HCT116 (cell line): Measurements from ENCODE around the gene LRRC1. TPM values are rescaled to one million over a fixed set of nuclear protein-coding genes. Genes with fewer than 3 reads are reported as not detected.

Source experiments
- ATAC-seq: fragments of 200-7000 bp; cut with Tn5 transposase; 2 replicates; pipeline ENCODE4 v1.9.1; 2020; ENCODE audit warnings: mild to moderate bottlenecking, moderate library complexity
- BruUV-seq: library from RNA; stranded (reverse); fragments of 400-500 nt; replicated peaks from 2 replicates; lab custom pipeline; 2021; lab: Mats Ljungman, UMichigan
- CTCF ChIA-PET: fragments of 300-600 bp; sonication (Branson Sonifier 250); formaldehyde crosslinking; loops from one replicate; lab custom pipeline; 2021; ENCODE audit warnings: antibody characterized with exemption; lab: Charles Lee
- POLR2A ChIA-PET: fragments of 300-600, 350-600 bp; sonication (Branson Sonifier 250); formaldehyde crosslinking; loops from one replicate; lab custom pipeline; 2021; ENCODE audit warnings: antibody characterized with exemption; lab: Charles Lee
- RAD21 ChIA-PET, 2 experiments: fragments of 300-600 bp; sonication (Branson Sonifier 250); formaldehyde crosslinking; loops; one replicate each; lab custom pipeline; 2023; ENCODE audit warnings: low total read pairs in 2 of 2; ENCODE audit not compliant: uncharacterized antibody in 2 of 2, unreplicated experiment in 2 of 2, low non-redundant PET in 1 of 2; lab: Charles Lee
- DNase-seq: peaks from one replicate; pipeline ENCODE4 v3.0.0-alpha.2; 2010; ENCODE audit warnings: low read depth, low spot score
- H2AFZ ChIP-seq: fragments of 200-600 bp; shearing (Covaris generic), sonication (generic); 2 replicates; pipeline ENCODE4 v1.6.1; 2017; ENCODE audit warnings: low read depth, mixed run types, mixed read lengths, antibody characterized with exemption, low read length; ENCODE audit not compliant: poor library complexity, severe bottlenecking
- H3K27ac ChIP-seq: 2 replicates; pipeline ENCODE4 v1.5.1; 2012; ENCODE audit warnings: low read depth, low read length
- H3K27me3 ChIP-seq: fragments of 200-600 bp; sonication (generic); 2 replicates; pipeline ENCODE4 v1.6.1; 2016; ENCODE audit warnings: mixed run types, low read length, mixed read lengths; ENCODE audit not compliant: insufficient read depth
- H3K36me3 ChIP-seq, 2 experiments: fragments of 200-500 bp in 1 of 2; fragments of 200-600 bp in 1 of 2; sonication (Bioruptor generic) in 1 of 2; sonication (generic) in 1 of 2; 2 replicates each; pipeline versions ENCODE4 v1.5.1 to v1.6.1; 2014 to 2016; ENCODE audit warnings: low read length in 2 of 2, inconsistent platforms in 1 of 2, mixed read lengths in 1 of 2, mixed run types in 1 of 2; ENCODE audit not compliant: insufficient read depth in 2 of 2, control insufficient read depth in 1 of 2
- H3K4me1 ChIP-seq, 2 experiments: fragments of 200-600 bp in 1 of 2; sonication (generic) in 1 of 2; 2 replicates each; pipeline versions ENCODE4 v1.5.1 to v1.6.1; 2012 to 2017; ENCODE audit warnings: low read length in 2 of 2, inconsistent platforms in 1 of 2, mild to moderate bottlenecking in 1 of 2, mixed read lengths in 1 of 2, mixed run types in 1 of 2, moderate library complexity in 1 of 2; ENCODE audit not compliant: insufficient read depth in 2 of 2, control insufficient read depth in 1 of 2
- H3K4me2 ChIP-seq: fragments of 200-600 bp; sonication (generic); 2 replicates; pipeline ENCODE4 v1.6.1; 2017; ENCODE audit warnings: mixed run types, low read length, mixed read lengths
- H3K4me3 ChIP-seq, 2 experiments: fragments of 200-600 bp in 1 of 2; sonication (generic) in 1 of 2; replicated peaks in 1 of 2; 2 replicates each; pipeline ENCODE4 v1.5.1; 2011 to 2016; ENCODE audit warnings: low read length in 2 of 2, control low read depth in 1 of 2, low read depth in 1 of 2, mild to moderate bottlenecking in 1 of 2, mixed read lengths in 1 of 2, mixed run types in 1 of 2
- H3K79me2 ChIP-seq: fragments of 200-600 bp; sonication (generic); 2 replicates; pipeline ENCODE4 v1.6.1; 2017; ENCODE audit warnings: mild to moderate bottlenecking, mixed run types, low read length, moderate library complexity, mixed read lengths; ENCODE audit not compliant: insufficient read depth
- H3K9ac ChIP-seq: fragments of 200-600 bp; sonication (generic); 2 replicates; pipeline ENCODE4 v1.6.1; 2016; ENCODE audit warnings: low read length, mixed read lengths
- H3K9me2 ChIP-seq: fragments of 200-600 bp; sonication (generic), shearing (Covaris generic); 2 replicates; pipeline ENCODE4 v1.6.1; 2017; ENCODE audit warnings: mixed run types, mild to moderate bottlenecking, moderate library complexity; ENCODE audit not compliant: insufficient read depth
- H3K9me3 ChIP-seq, 2 experiments: fragments of 200-500 bp in 1 of 2; fragments of 200-600 bp in 1 of 2; sonication (Bioruptor generic) in 1 of 2; sonication (generic) in 1 of 2; 2 replicates each; pipeline ENCODE4 v1.6.1; 2014 to 2017; ENCODE audit warnings: low read length in 2 of 2, mixed read lengths in 2 of 2, inconsistent platforms in 1 of 2, low read depth in 1 of 2, mild to moderate bottlenecking in 1 of 2, mixed run types in 1 of 2, moderate library complexity in 1 of 2; ENCODE audit not compliant: control insufficient read depth in 1 of 2, insufficient read depth in 1 of 2
- H4K20me1 ChIP-seq: fragments of 200-600 bp; sonication (generic), shearing (Covaris generic); 2 replicates; pipeline ENCODE4 v1.6.1; 2017; ENCODE audit warnings: mixed run types, mild to moderate bottlenecking, moderate library complexity; ENCODE audit not compliant: insufficient read depth
- CEBPB ChIP-seq: IDR thresholded peaks from 2 replicates; pipeline ENCODE4 v1.6.1; 2012; ENCODE audit warnings: low read depth
- EGR1 ChIP-seq: IDR thresholded peaks from 2 replicates; pipeline ENCODE4 v1.6.1; 2012; ENCODE audit warnings: low read depth
- ELF1 ChIP-seq: IDR thresholded peaks from 2 replicates; pipeline ENCODE4 v1.6.1; 2012; ENCODE audit warnings: low read depth, borderline replicate concordance
- FOSL1 ChIP-seq: IDR thresholded peaks from 2 replicates; pipeline ENCODE4 v1.6.1; 2012; ENCODE audit warnings: low read depth
- POLR2A ChIP-seq: IDR thresholded peaks from 2 replicates; pipeline ENCODE4 v1.7.0; 2011; ENCODE audit warnings: borderline replicate concordance; ENCODE audit not compliant: insufficient read depth, insufficient read length; ENCODE audit errors: extremely low read depth
- POLR2AphosphoS5 ChIP-seq: IDR thresholded peaks from 2 replicates; pipeline ENCODE4 v1.6.1; 2011; ENCODE audit warnings: mild to moderate bottlenecking, low read depth, low read length, moderate library complexity
- RAD21 ChIP-seq: IDR thresholded peaks from 2 replicates; pipeline ENCODE4 v1.6.1; 2012; ENCODE audit warnings: low read depth, mild to moderate bottlenecking
- SIN3A ChIP-seq: IDR thresholded peaks from 2 replicates; pipeline ENCODE4 v1.6.1; 2012; ENCODE audit warnings: low read depth
- SP1 ChIP-seq: IDR thresholded peaks from 2 replicates; pipeline ENCODE4 v1.6.1; 2012; ENCODE audit warnings: low read depth
- SRF ChIP-seq: IDR thresholded peaks from 2 replicates; pipeline ENCODE4 v1.6.1; 2012; ENCODE audit warnings: low read depth
- TCF7L2 ChIP-seq: IDR thresholded peaks from 2 replicates; pipeline ENCODE4 v1.7.0; 2011; ENCODE audit warnings: borderline replicate concordance, inconsistent platforms; ENCODE audit not compliant: insufficient read depth, insufficient read length; ENCODE audit errors: extremely low read depth
- YY1 ChIP-seq: IDR thresholded peaks from 2 replicates; pipeline ENCODE4 v1.6.1; 2011; ENCODE audit warnings: low read length, low read depth, moderate library complexity, mild to moderate bottlenecking; ENCODE audit not compliant: insufficient replicate concordance; ENCODE audit errors: extremely low read depth
- ZNF274 ChIP-seq: fragments of 200-500 bp; sonication (Bioruptor generic); IDR thresholded peaks from 2 replicates; pipeline ENCODE4 v1.6.1; 2014; ENCODE audit warnings: mild to moderate bottlenecking, low read depth, low read length, inconsistent platforms
- intact Hi-C: fragments of 100-400 bp; cut with micrococcal nuclease; formaldehyde crosslinking; loops from 2 replicates; pipeline ENCODE4 v1.10.0; 2022
- total RNA-seq: library from RNA; stranded (reverse); gene quantifications from one replicate; pipeline ENCODE4 v1.2.1, GENCODE V29; 2021; ENCODE audit not compliant: unreplicated experiment
- TF ChIP-seq, protein P1 (sequence below): IDR thresholded peaks from 2 replicates; pipeline ENCODE4 v1.6.1; 2012
- TF ChIP-seq, protein P2 (sequence below), 3 experiments: fragments of 200-600 bp in 1 of 3; sonication (generic) in 1 of 3; IDR thresholded peaks in 2 of 3; conservative IDR thresholded peaks in 1 of 3; 2 replicates each; pipeline ENCODE4 v1.5.1; 2012 to 2017; ENCODE audit warnings: low read depth in 2 of 3, low read length in 2 of 3, antibody characterized with exemption in 1 of 3, borderline replicate concordance in 1 of 3, control low read depth in 1 of 3, mild to moderate bottlenecking in 1 of 3, mixed read lengths in 1 of 3, mixed run types in 1 of 3, moderate library complexity in 1 of 3; ENCODE audit not compliant: insufficient read depth in 1 of 3
- TF ChIP-seq, protein P3 (sequence below): IDR thresholded peaks from 2 replicates; pipeline ENCODE4 v1.6.1; 2011; ENCODE audit warnings: mild to moderate bottlenecking, low read length, moderate library complexity; ENCODE audit not compliant: insufficient replicate concordance; ENCODE audit errors: extremely low read depth

The LRRC1 gene
- total RNA-seq, 1 experiment from 2014 or later: 19.8 TPM

DNA sequence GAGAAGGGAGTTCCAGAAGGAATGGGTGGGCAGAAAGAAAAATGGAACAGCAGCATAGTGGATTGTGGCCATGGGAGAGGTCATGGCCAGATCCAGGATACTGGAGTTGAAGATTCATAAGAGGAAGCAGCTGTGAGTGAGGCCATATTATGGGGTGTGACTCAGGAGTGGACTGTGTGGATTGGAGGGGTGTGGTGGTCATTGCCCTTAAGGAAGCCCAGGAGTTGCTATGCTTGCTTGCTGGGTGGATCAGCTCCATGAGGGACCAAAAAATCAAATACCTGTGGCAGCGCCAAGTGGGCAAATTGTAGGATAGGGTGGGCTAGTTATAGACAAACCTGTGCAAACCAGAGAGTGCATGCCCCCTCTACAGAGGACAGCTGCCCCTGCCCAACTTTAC is 18.3 kb downstream of the LRRC1 start:
- Histone ChIP-seq H3K9ac (no peak overlapping the region), H3K79me2 (peaks cover 64% of the 10 kb centered on the region), H3K27ac (no peak overlapping the region), H3K4me1 (peaks cover 35 to 39% of the 10 kb centered on the region in 2 experiments), H3K36me3 (no peaks in the 10 kb centered on the region), H3K4me2 (no peak overlapping the region), H2AFZ (no peak overlapping the region), H3K9me3 (no peaks in the 10 kb centered on the region), H3K4me3 (no peak overlapping the region), H3K27me3 (no peaks in the 10 kb centered on the region), H3K9me2 (no peaks in the 10 kb centered on the region), H4K20me1 (0 out of 2 replicates have a peak, but pooled peaks cover 3% of the 10 kb centered on the region)
- DNase-seq: no peak
- no peak for ATAC-seq
- RAD21 ChIA-PET: interaction anchor here in 1 of 2 experiments (0.7 kb wide), 1 partner anchor 142 kb away, joined by 4 read pairs; no protein-coding TSS in a partner anchor
- intact Hi-C loops: no loop called here
- BruUV-seq: no TSS peak
- CTCF ChIA-PET: no interaction called here
- POLR2A ChIA-PET: no interaction called here
- no peak for TF ChIP-seq POLR2AphosphoS5
- no peak for TF ChIP-seq SP1
- TF ChIP-seq ZNF274: no peak
- TF ChIP-seq POLR2A: no peak
- TF ChIP-seq FOSL1: no peak
- TF ChIP-seq EGR1: no peak
- TF ChIP-seq, protein P1, sequence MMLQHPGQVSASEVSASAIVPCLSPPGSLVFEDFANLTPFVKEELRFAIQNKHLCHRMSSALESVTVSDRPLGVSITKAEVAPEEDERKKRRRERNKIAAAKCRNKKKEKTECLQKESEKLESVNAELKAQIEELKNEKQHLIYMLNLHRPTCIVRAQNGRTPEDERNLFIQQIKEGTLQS: no peak
- TF ChIP-seq SIN3A: no peak
- no peak for TF ChIP-seq RAD21
- no peak for TF ChIP-seq ELF1
- no peak for TF ChIP-seq CEBPB
- TF ChIP-seq SRF: no peak
- no peak for TF ChIP-seq YY1
- TF ChIP-seq, protein P2, sequence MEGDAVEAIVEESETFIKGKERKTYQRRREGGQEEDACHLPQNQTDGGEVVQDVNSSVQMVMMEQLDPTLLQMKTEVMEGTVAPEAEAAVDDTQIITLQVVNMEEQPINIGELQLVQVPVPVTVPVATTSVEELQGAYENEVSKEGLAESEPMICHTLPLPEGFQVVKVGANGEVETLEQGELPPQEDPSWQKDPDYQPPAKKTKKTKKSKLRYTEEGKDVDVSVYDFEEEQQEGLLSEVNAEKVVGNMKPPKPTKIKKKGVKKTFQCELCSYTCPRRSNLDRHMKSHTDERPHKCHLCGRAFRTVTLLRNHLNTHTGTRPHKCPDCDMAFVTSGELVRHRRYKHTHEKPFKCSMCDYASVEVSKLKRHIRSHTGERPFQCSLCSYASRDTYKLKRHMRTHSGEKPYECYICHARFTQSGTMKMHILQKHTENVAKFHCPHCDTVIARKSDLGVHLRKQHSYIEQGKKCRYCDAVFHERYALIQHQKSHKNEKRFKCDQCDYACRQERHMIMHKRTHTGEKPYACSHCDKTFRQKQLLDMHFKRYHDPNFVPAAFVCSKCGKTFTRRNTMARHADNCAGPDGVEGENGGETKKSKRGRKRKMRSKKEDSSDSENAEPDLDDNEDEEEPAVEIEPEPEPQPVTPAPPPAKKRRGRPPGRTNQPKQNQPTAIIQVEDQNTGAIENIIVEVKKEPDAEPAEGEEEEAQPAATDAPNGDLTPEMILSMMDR (IDR thresholded peaks at IDR 0.05 in 2 of 3, conservative IDR thresholded peaks at IDR 0.05 in 1 of 3; ENCODE audit: borderline replicate concordance in 1 of 3, insufficient read depth in 1 of 3, low read depth in 2 of 3, low read length in 2 of 3): no peak
- TF ChIP-seq, protein P3, sequence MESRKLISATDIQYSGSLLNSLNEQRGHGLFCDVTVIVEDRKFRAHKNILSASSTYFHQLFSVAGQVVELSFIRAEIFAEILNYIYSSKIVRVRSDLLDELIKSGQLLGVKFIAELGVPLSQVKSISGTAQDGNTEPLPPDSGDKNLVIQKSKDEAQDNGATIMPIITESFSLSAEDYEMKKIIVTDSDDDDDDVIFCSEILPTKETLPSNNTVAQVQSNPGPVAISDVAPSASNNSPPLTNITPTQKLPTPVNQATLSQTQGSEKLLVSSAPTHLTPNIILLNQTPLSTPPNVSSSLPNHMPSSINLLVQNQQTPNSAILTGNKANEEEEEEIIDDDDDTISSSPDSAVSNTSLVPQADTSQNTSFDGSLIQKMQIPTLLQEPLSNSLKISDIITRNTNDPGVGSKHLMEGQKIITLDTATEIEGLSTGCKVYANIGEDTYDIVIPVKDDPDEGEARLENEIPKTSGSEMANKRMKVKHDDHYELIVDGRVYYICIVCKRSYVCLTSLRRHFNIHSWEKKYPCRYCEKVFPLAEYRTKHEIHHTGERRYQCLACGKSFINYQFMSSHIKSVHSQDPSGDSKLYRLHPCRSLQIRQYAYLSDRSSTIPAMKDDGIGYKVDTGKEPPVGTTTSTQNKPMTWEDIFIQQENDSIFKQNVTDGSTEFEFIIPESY: no peak
- TF ChIP-seq TCF7L2: no peak
